PC-9 (cell line): ENCODE data around the gene GRIP1. TPM values are rescaled to one million over a fixed set of nuclear protein-coding genes. Genes with fewer than 3 reads are reported as not detected.

Experiments
- BruUV-seq: library from RNA; stranded (reverse); fragments of 400-500 nt; replicated peaks from 2 replicates; lab custom pipeline; 2021; lab: Mats Ljungman, UMichigan
- CTCF ChIA-PET: fragments of 300-600 bp; sonication (Branson Sonifier 250); formaldehyde crosslinking; loops from one replicate; lab custom pipeline; 2022; ENCODE audit warnings: antibody characterized with exemption; lab: Charles Lee
- POLR2A ChIA-PET: fragments of 300-600 bp; sonication (Branson Sonifier 250); formaldehyde crosslinking; loops from one replicate; lab custom pipeline; 2022; ENCODE audit warnings: antibody characterized with exemption; ENCODE audit not compliant: unreplicated experiment; lab: Charles Lee
- DNase-seq, 2 experiments: peaks; one replicate each; pipeline versions ENCODE4 v3.0.0 to v3.0.0-alpha.2; 2015 to 2022; ENCODE audit warnings: mixed read lengths in 1 of 2
- H2AFZ ChIP-seq: fragments of 200-600 bp; sonication (generic); 2 replicates; pipeline ENCODE4 v1.8.1; 2017; ENCODE audit warnings: antibody characterized with exemption
- H3F3A ChIP-seq: fragments of 200-600 bp; sonication (generic); 2 replicates; pipeline ENCODE4 v1.8.1; 2017; ENCODE audit warnings: antibody characterized with exemption, mild to moderate bottlenecking, low read depth; ENCODE audit not compliant: insufficient read depth
- H3K27ac ChIP-seq: fragments of 200-600 bp; sonication (generic); 2 replicates; pipeline ENCODE4 v1.6.1; 2016; ENCODE audit warnings: mixed run types
- H3K27me3 ChIP-seq: fragments of 200-600 bp; sonication (generic); 2 replicates; pipeline ENCODE4 v1.6.1; 2016; ENCODE audit warnings: low read depth, mixed run types; ENCODE audit not compliant: insufficient read depth
- H3K36me3 ChIP-seq: fragments of 200-600 bp; sonication (generic); 2 replicates; pipeline ENCODE4 v1.6.1; 2016; ENCODE audit warnings: low read depth, mixed run types
- H3K4me1 ChIP-seq: fragments of 200-600 bp; sonication (generic); replicated peaks from 2 replicates; pipeline ENCODE4 v1.6.1; 2016; ENCODE audit warnings: mixed run types; ENCODE audit not compliant: insufficient read depth
- H3K4me2 ChIP-seq: fragments of 200-600 bp; sonication (generic); 2 replicates; pipeline ENCODE4 v1.6.1; 2017; ENCODE audit warnings: mixed run types
- H3K4me3 ChIP-seq: fragments of 200-600 bp; sonication (generic); 2 replicates; pipeline ENCODE4 v1.6.1; 2016; ENCODE audit warnings: mixed run types
- H3K79me2 ChIP-seq: fragments of 200-600 bp; sonication (generic); 2 replicates; pipeline ENCODE4 v1.6.1; 2017; ENCODE audit warnings: low read depth, mixed run types
- H3K9me2 ChIP-seq: fragments of 200-600 bp; sonication (generic); 2 replicates; pipeline ENCODE4 v1.8.1; 2017; ENCODE audit warnings: mild to moderate bottlenecking; ENCODE audit not compliant: insufficient read depth
- H3K9me3 ChIP-seq: fragments of 200-600 bp; sonication (generic); 2 replicates; pipeline ENCODE4 v1.8.1; 2016; ENCODE audit warnings: low read depth; ENCODE audit not compliant: insufficient read depth
- H4K20me1 ChIP-seq: fragments of 200-600 bp; sonication (generic); 2 replicates; pipeline ENCODE4 v1.8.1; 2017; ENCODE audit not compliant: insufficient read depth
- CTCF ChIP-seq: fragments of 200-600 bp; sonication (generic); conservative IDR thresholded peaks from 2 replicates; pipeline ENCODE4 v1.6.1; 2017; ENCODE audit warnings: mixed run types, antibody characterized with exemption, mild to moderate bottlenecking, moderate library complexity
- EZH2 ChIP-seq: fragments of 200-600 bp; sonication (generic); IDR thresholded peaks from 2 replicates; pipeline ENCODE4 v1.8.0; 2017; ENCODE audit warnings: antibody characterized with exemption, low read depth
- intact Hi-C: fragments of 100-400 bp; cut with micrococcal nuclease; formaldehyde crosslinking; loops from one replicate; pipeline ENCODE4 v1.10.0; 2022; ENCODE audit not compliant: unreplicated experiment
- total RNA-seq: library from RNA; stranded (reverse); gene quantifications from 2 replicates; pipeline ENCODE4 v1.2.3, GENCODE V29; 2021

The GRIP1 gene
- total RNA-seq, 1 experiment from 2014 or later: 16.0 TPM

- no peak for TF ChIP-seq EZH2
- no peak for TF ChIP-seq CTCF
- no peaks in the 10 kb centered on the region for H3F3A ChIP-seq
- intact Hi-C loops: no loop called here
- no peak for DNase-seq
- H3K4me3 ChIP-seq: no peak overlapping the region
- H3K9me3 ChIP-seq: no peaks in the 10 kb centered on the region
- no peaks in the 10 kb centered on the region for H4K20me1 ChIP-seq
- no peaks in the 10 kb centered on the region for H3K27me3 ChIP-seq
- ChIA-PET CTCF (no interaction called here), POLR2A (no interaction called here)
- no peaks in the 10 kb centered on the region for H3K36me3 ChIP-seq
- H3K79me2 ChIP-seq: no peaks in the 10 kb centered on the region
- H3K4me2 ChIP-seq: no peak overlapping the region
- no TSS peak for BruUV-seq
- no peak overlapping the region for H2AFZ ChIP-seq
- H3K27ac ChIP-seq: no peak overlapping the region
- no peaks in the 10 kb centered on the region for H3K4me1 ChIP-seq
- H3K9me2 ChIP-seq: no peaks in the 10 kb centered on the region
Observed at GRCh38 chr12:66617991-66618390, 60.9 kb downstream of the GRIP1 start.

GRCh38 chr12:66612090-66612775, 66.6 kb downstream of the GRIP1 start:
- ChIA-PET POLR2A (no interaction called here), CTCF (no interaction called here)
- Histone ChIP-seq H3K27ac (no peak overlapping the region), H3K4me1 (no peaks in the 10 kb centered on the region), H3K4me2 (no peak overlapping the region), H3F3A (no peaks in the 10 kb centered on the region), H3K79me2 (no peaks in the 10 kb centered on the region), H2AFZ (no peak overlapping the region), H3K36me3 (no peaks in the 10 kb centered on the region), H4K20me1 (no peaks in the 10 kb centered on the region; the same call in 1 of the 2 replicates), H3K9me3 (no peaks in the 10 kb centered on the region), H3K9me2 (no peaks in the 10 kb centered on the region), H3K27me3 (no peaks in the 10 kb centered on the region), H3K4me3 (no peak overlapping the region)
- no peak for TF ChIP-seq EZH2
- TF ChIP-seq CTCF: no peak
- DNase-seq: no peak
- BruUV-seq: no TSS peak
- intact Hi-C loops: no loop called here

- Histone ChIP-seq H3K36me3 (no peaks in the 10 kb centered on the region), H3K9me2 (peaks cover 4% of the 10 kb centered on the region; the same call in 1 of the 2 replicates), H3K4me3 (no peak overlapping the region), H3K4me2 (no peak overlapping the region), H3K4me1 (0 out of 2 replicates have a peak, but pooled peaks cover 7% of the 10 kb centered on the region), H2AFZ (no peak overlapping the region), H3F3A (no peaks in the 10 kb centered on the region), H3K27ac (no peak overlapping the region), H3K9me3 (no peaks in the 10 kb centered on the region), H3K79me2 (no peaks in the 10 kb centered on the region), H4K20me1 (no peaks in the 10 kb centered on the region; the same call in 1 of the 2 replicates), H3K27me3 (no peaks in the 10 kb centered on the region)
- POLR2A ChIA-PET: no interaction called here
- no peak for TF ChIP-seq EZH2
- TF ChIP-seq CTCF: no peak
- no TSS peak for BruUV-seq
- intact Hi-C loops: no loop called here
- CTCF ChIA-PET: no interaction called here
- DNase-seq: no peak
Observed at GRCh38 chr12:66607147-66607546, 71.7 kb downstream of the GRIP1 start.
